Lower leg skin (tissue), 3 donors: ENCODE data around the gene PRKCH.

Experiments used
- POLR2A ChIP-seq, 2 donors: fragments of 450-650 bp; IDR thresholded peaks; one replicate each; pipeline ENCODE4 v1.6.1; 2016 to 2017; ENCODE audit warnings: antibody characterized with exemption in 2 of 2, mild to moderate bottlenecking in 1 of 2, moderate library complexity in 1 of 2
- TF ChIP-seq, protein P1 (sequence below), 3 donors: fragments of 450-650 bp; IDR thresholded peaks; one replicate each; pipeline ENCODE4 v1.5.1; 2016; ENCODE audit warnings: antibody characterized with exemption in 3 of 3, mild to moderate bottlenecking in 3 of 3, moderate library complexity in 2 of 3

DNA sequence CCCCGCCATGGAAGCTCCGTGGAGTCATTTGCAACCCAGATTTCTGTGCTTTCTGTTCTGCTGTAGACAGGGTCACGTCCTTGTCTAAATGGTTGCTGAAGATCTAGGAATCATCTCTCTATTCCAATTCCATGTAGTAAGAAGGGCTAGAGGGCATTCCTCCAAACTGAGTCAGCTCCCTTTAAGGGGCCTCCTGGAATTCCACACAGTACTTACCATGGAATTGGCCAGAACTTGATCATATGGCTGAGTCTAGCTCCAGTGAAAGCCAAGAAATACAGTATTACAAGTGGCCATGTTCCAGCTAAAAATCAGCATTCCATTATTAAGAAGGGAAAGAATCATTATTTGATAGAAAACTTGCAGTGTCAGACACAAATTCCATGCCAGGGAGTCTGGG, 171.9 kb downstream of the PRKCH start:
- TF ChIP-seq, protein P1, sequence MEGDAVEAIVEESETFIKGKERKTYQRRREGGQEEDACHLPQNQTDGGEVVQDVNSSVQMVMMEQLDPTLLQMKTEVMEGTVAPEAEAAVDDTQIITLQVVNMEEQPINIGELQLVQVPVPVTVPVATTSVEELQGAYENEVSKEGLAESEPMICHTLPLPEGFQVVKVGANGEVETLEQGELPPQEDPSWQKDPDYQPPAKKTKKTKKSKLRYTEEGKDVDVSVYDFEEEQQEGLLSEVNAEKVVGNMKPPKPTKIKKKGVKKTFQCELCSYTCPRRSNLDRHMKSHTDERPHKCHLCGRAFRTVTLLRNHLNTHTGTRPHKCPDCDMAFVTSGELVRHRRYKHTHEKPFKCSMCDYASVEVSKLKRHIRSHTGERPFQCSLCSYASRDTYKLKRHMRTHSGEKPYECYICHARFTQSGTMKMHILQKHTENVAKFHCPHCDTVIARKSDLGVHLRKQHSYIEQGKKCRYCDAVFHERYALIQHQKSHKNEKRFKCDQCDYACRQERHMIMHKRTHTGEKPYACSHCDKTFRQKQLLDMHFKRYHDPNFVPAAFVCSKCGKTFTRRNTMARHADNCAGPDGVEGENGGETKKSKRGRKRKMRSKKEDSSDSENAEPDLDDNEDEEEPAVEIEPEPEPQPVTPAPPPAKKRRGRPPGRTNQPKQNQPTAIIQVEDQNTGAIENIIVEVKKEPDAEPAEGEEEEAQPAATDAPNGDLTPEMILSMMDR (IDR thresholded peaks at IDR 0.05) = no peak
- TF ChIP-seq POLR2A (IDR thresholded peaks at IDR 0.05) = no peak
